Activated B cell treated with CpG ODN at 0.5 μM for 24 hours (primary cell): ENCODE measurements around the gene DVL2. TPM values are rescaled to one million over a fixed set of nuclear protein-coding genes. Genes with fewer than 3 reads are reported as not detected.

Experiments used
- ATAC-seq: fragments of 200-7000 bp; cut with Tn5 transposase; one replicate; pipeline ENCODE4 v1.10.0; 2021; ENCODE audit warnings: low read depth, mild to moderate bottlenecking, moderate library complexity
- CTCF ChIA-PET: fragments of 350-600 bp; sonication (Branson Sonifier 250); formaldehyde crosslinking; loops from one replicate; lab custom pipeline; 2021; ENCODE audit warnings: antibody characterized with exemption; lab: Charles Lee
- POLR2A ChIA-PET: fragments of 350-600 bp; sonication (Branson Sonifier 250); formaldehyde crosslinking; loops from one replicate; lab custom pipeline; 2021; ENCODE audit warnings: antibody characterized with exemption; lab: Charles Lee
- DNase-seq: peaks from one replicate; pipeline ENCODE4 v3.0.0; 2022
- H3K27ac Mint-ChIP-seq: one replicate; pipeline ENCODE4 v1.8.0; 2020; ENCODE audit warnings: mixed read lengths
- H3K27me3 Mint-ChIP-seq: one replicate; pipeline ENCODE4 v1.8.0; 2021; ENCODE audit warnings: mixed read lengths
- H3K36me3 Mint-ChIP-seq: one replicate; pipeline ENCODE4 v1.8.0; 2021; ENCODE audit warnings: low read depth, mixed read lengths
- H3K4me1 Mint-ChIP-seq: one replicate; pipeline ENCODE4 v1.8.0; 2021; ENCODE audit warnings: mixed read lengths
- H3K4me3 Mint-ChIP-seq: one replicate; pipeline ENCODE4 v1.8.0; 2020; ENCODE audit warnings: mild to moderate bottlenecking, mixed read lengths
- H3K9me3 Mint-ChIP-seq: one replicate; pipeline ENCODE4 v1.8.0; 2020; ENCODE audit warnings: mixed read lengths
- intact Hi-C: fragments of 100-400 bp; cut with micrococcal nuclease; formaldehyde crosslinking; loops from one replicate; pipeline ENCODE4 v1.15.1; 2024
- total RNA-seq: library from RNA; stranded (reverse); gene quantifications from 2 replicates; pipeline ENCODE4 v1.2.3, GENCODE V29; 2022
- TF ChIP-seq, protein P1 (sequence below): fragments of 200-600 bp; IDR thresholded peaks from one replicate; pipeline ENCODE4 v1.8.0; 2022; ENCODE audit warnings: antibody characterized with exemption, mild to moderate bottlenecking

DVL2 gene
- total RNA-seq, 1 donor from 2014 or later: 64.6 TPM

DNA sequence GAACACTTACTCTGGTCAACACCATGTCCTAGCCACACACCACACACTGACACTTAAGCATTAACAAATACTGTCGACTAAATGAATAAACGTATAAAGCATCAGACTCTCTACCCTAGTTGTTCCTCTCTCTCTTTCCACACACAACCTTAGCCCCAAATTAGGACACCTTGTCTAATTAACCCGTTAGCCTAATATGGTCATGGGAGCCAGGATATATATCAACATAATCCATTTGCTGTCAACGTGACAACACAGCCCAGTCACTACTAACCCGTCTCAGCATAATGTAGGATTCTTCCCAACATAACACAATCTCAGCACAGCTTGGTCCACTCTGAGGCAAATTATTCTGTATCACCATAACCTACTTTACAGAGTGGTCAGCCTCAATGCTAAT, 2.2 kb downstream of the DVL2 start:
- ChIA-PET CTCF (interaction anchor here (1.0 kb wide), 1 partner anchor 11 kb away, joined by 3 read pairs; no protein-coding TSS in a partner anchor), POLR2A (interaction anchor here (0.7 to 15.0 kb wide), 2 partner anchors 10 to 32 kb away, joined by 5 to 245 read pairs; partner anchors contain the start of genes ACADVL and DLG4)
- Mint-ChIP-seq H3K9me3 (no peaks in the 10 kb centered on the region), H3K36me3 (peaks cover 66% of the 10 kb centered on the region), H3K27me3 (no peaks in the 10 kb centered on the region), H3K4me1 (peaks cover 46% of the 10 kb centered on the region), H3K4me3 (peak overlapping the region; percentile 29), H3K27ac (no peak overlapping the region)
- DNase-seq (no peak), ATAC-seq (no peak)
- intact Hi-C loops: no loop called here
- TF ChIP-seq, protein P1, sequence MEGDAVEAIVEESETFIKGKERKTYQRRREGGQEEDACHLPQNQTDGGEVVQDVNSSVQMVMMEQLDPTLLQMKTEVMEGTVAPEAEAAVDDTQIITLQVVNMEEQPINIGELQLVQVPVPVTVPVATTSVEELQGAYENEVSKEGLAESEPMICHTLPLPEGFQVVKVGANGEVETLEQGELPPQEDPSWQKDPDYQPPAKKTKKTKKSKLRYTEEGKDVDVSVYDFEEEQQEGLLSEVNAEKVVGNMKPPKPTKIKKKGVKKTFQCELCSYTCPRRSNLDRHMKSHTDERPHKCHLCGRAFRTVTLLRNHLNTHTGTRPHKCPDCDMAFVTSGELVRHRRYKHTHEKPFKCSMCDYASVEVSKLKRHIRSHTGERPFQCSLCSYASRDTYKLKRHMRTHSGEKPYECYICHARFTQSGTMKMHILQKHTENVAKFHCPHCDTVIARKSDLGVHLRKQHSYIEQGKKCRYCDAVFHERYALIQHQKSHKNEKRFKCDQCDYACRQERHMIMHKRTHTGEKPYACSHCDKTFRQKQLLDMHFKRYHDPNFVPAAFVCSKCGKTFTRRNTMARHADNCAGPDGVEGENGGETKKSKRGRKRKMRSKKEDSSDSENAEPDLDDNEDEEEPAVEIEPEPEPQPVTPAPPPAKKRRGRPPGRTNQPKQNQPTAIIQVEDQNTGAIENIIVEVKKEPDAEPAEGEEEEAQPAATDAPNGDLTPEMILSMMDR: no peak

DNA sequence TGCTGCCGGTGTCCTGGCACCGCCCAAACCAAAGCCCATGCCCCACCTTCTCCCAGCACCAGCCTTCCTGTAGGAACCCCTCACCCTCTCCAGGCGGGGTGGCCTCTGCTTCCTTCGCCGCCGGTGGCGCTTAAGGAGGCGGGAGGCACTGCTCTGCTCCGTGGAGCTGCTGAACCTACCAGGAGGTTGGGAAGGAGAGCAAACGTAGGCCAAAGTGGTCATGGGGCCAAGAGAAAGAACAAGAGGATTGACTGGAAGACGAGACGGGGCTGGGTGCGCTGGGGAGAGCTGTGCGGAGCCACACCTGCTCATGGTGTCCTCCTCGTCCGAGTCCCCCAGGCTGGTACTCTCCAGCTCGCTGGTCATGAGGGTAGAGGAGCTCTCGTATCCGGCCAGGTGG, 4.8 kb downstream of the DVL2 start:
- no peak for ATAC-seq
- H3K36me3 Mint-ChIP-seq: peaks cover 64% of the 10 kb centered on the region
- ChIA-PET CTCF (no interaction called here), POLR2A (interaction anchor here (15.0 kb wide), 1 partner anchor 7 kb away, joined by 245 read pairs; the partner anchor contains the start of genes ACADVL and DLG4)
- no peaks in the 10 kb centered on the region for H3K27me3 Mint-ChIP-seq
- no peak overlapping the region for H3K27ac Mint-ChIP-seq
- TF ChIP-seq, protein P1: no peak
- intact Hi-C loops: no loop called here
- no peak for DNase-seq
- no peaks in the 10 kb centered on the region for H3K9me3 Mint-ChIP-seq
- H3K4me1 Mint-ChIP-seq: peaks cover 24% of the 10 kb centered on the region
- H3K4me3 Mint-ChIP-seq: no peak overlapping the region

DNA sequence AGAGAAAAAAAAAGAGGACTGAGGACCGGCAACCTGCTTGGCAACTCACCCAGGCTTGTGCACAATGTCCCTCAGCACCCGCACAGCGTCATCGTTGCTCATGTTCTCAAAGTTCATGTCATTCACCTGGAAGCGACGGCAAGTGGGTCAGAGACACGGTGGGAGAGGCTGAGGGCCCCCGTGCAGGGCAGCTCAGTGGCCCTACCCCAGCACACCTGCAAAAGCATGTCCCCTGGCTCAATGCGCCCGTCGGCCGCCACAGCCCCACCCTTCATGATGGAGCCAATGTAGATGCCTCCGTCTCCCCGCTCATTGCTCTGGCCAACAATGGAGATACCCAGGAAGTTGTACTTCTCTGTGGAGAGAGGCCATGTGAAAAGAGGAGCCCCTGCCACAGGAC, 5.4 kb downstream of the DVL2 start:
- ChIA-PET POLR2A (no interaction called here), CTCF (no interaction called here)
- peaks cover 64% of the 10 kb centered on the region for H3K36me3 Mint-ChIP-seq
- H3K27ac Mint-ChIP-seq: no peak overlapping the region
- peaks cover 22% of the 10 kb centered on the region for H3K4me1 Mint-ChIP-seq
- no peaks in the 10 kb centered on the region for H3K27me3 Mint-ChIP-seq
- ATAC-seq (no peak), DNase-seq (no peak)
- no peak overlapping the region for H3K4me3 Mint-ChIP-seq
- TF ChIP-seq, protein P1: no peak
- H3K9me3 Mint-ChIP-seq: no peaks in the 10 kb centered on the region
- intact Hi-C loops: no loop called here

DNA sequence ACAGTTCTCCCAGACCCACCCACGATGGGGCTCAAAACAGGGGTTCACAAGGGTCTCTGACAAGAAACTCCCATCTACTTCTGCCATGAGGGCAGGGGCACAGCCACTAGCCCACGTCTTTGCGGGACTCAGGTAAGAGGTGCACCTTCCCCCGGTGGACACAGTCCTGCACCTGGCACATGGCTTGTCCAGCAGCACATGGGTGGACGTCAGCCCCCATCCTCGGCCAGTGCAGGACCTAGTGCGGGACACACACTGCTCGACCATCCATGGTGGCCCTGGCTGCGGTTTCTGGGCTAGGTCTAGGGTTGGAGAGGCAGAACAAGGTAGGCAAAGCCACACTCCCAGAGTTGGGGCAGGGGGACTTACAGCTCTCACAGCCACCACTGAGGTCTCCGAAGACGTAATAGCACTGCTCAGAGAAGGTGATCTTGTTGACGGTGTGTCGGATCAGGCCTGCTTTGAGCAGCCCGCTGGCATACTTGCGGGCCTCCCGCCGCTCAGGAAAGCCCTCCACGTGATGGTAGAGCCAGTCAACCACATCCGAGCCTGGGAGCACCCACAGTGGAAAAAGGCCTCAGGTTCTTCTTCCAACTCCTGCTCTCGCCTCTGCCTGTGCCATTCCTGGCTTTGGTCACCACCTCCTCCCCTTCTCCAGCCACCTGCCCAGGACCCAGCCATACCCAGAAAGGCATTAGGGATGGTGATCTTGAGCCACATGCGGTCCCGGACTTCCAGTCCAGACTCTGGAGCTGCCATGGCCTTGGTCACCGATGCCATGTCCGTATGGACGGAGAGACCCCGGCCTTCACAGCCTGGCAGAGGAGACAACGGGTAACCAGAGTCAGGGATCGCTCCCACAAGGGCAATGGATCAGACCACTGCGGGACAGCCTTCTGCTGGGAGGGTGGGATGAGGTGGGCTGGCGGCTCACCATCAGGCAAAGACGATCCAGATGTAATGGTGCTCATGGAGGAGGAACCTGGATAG, 7.3 kb downstream of the DVL2 start:
- CTCF ChIA-PET: no interaction called here
- no peak for ATAC-seq
- H3K4me3 Mint-ChIP-seq: no peak overlapping the region
- intact Hi-C loops: no loop called here
- peaks cover 4% of the 10 kb centered on the region for H3K4me1 Mint-ChIP-seq
- no peaks in the 10 kb centered on the region for H3K27me3 Mint-ChIP-seq
- TF ChIP-seq, protein P1: no peak
- POLR2A ChIA-PET: interaction anchor here (0.6 to 10.5 kb wide), 2 partner anchors 10 to 460 kb away, joined by 3 to 245 read pairs; partner anchors contain the start of genes DVL2, GABARAP, PHF23 and TP53
- H3K36me3 Mint-ChIP-seq: peaks cover 79% of the 10 kb centered on the region
- no peaks in the 10 kb centered on the region for H3K9me3 Mint-ChIP-seq
- DNase-seq: no peak
- no peak overlapping the region for H3K27ac Mint-ChIP-seq
